SK-N-SH treated with all-trans-retinoic acid at 6 μM for 48 hours (cell line): ENCODE data around the gene CCDC171.

Experiments used
- ATAC-seq: fragments of 200-7000 bp; cut with Tn5 transposase; 3 replicates; pipeline ENCODE4 v1.9.1; 2020; ENCODE audit warnings: mild to moderate bottlenecking, moderate library complexity
- ARNTL ChIP-seq: fragments of 450-650 bp; formaldehyde crosslinking; IDR thresholded peaks from 2 replicates; pipeline ENCODE4 v1.5.0; 2020; ENCODE audit warnings: low read depth, mild to moderate bottlenecking, moderate library complexity, borderline replicate concordance
- CREB5 ChIP-seq: fragments of 250-450 bp; sonication (Bioruptor Pico); IDR thresholded peaks from 2 replicates; pipeline ENCODE4 v1.5.1; 2020; ENCODE audit warnings: low read depth, mild to moderate bottlenecking, moderate library complexity
- CSDC2 ChIP-seq: fragments of 250-450 bp; sonication (Bioruptor Pico); IDR thresholded peaks from 2 replicates; pipeline ENCODE4 v1.5.0; 2020; ENCODE audit warnings: mild to moderate bottlenecking, moderate library complexity
- CSRNP3 ChIP-seq: fragments of 250-450 bp; sonication (Bioruptor Pico); IDR thresholded peaks from 2 replicates; pipeline ENCODE4 v1.5.1; 2021; ENCODE audit warnings: mild to moderate bottlenecking, moderate library complexity
- ESRRG ChIP-seq: fragments of 250-450 bp; sonication (Bioruptor Pico); IDR thresholded peaks from 2 replicates; pipeline ENCODE4 v1.6.1; 2021; ENCODE audit warnings: mild to moderate bottlenecking
- ISL1 ChIP-seq: fragments of 250-450 bp; sonication (Bioruptor Pico); IDR thresholded peaks from 2 replicates; pipeline ENCODE4 v2.1.2; 2022; ENCODE audit warnings: mild to moderate bottlenecking, moderate library complexity
- OSR1 ChIP-seq: fragments of 250-450 bp; sonication (Bioruptor Pico); IDR thresholded peaks from 2 replicates; pipeline ENCODE4 v1.8.0; 2022; ENCODE audit warnings: moderate library complexity, mild to moderate bottlenecking, inconsistent platforms
- PATZ1 ChIP-seq: fragments of 250-450 bp; sonication (Bioruptor Pico); IDR thresholded peaks from 2 replicates; pipeline ENCODE4 v1.8.0; 2020; ENCODE audit warnings: mild to moderate bottlenecking, moderate library complexity, borderline replicate concordance
- POU6F1 ChIP-seq: fragments of 250-450 bp; sonication (Bioruptor Pico); IDR thresholded peaks from 2 replicates; pipeline ENCODE4 v1.8.0; 2021; ENCODE audit warnings: low read depth, mild to moderate bottlenecking, moderate library complexity, borderline replicate concordance
- RARB ChIP-seq: fragments of 250-450 bp; sonication (Bioruptor Pico); IDR thresholded peaks from 2 replicates; pipeline ENCODE4 v1.8.0; 2021; ENCODE audit warnings: mild to moderate bottlenecking, moderate library complexity
- SNAI2 ChIP-seq: fragments of 250-450 bp; sonication (Bioruptor Pico); IDR thresholded peaks from 2 replicates; pipeline ENCODE4 v1.5.0; 2020; ENCODE audit warnings: mild to moderate bottlenecking, moderate library complexity
- TCF4 ChIP-seq: fragments of 250-450 bp; sonication (Bioruptor Pico); IDR thresholded peaks from 2 replicates; pipeline ENCODE4 v1.8.0; 2021; ENCODE audit warnings: mild to moderate bottlenecking, moderate library complexity, borderline replicate concordance
- TOX ChIP-seq: fragments of 250-450 bp; sonication (Bioruptor Pico); IDR thresholded peaks from 2 replicates; pipeline ENCODE4 v1.8.0; 2021; ENCODE audit warnings: mild to moderate bottlenecking, moderate library complexity, borderline replicate concordance
- TSHZ2 ChIP-seq: fragments of 250-450 bp; sonication (Bioruptor Pico); IDR thresholded peaks from 2 replicates; pipeline ENCODE4 v1.5.0; 2020; ENCODE audit warnings: mild to moderate bottlenecking, moderate library complexity
- ZC3H10 ChIP-seq: fragments of 250-450 bp; sonication (Bioruptor Pico); IDR thresholded peaks from 2 replicates; pipeline ENCODE4 v1.5.1; 2021; ENCODE audit warnings: mild to moderate bottlenecking, moderate library complexity
- ZFP3 ChIP-seq: fragments of 250-450 bp; sonication (Bioruptor Pico); IDR thresholded peaks from 2 replicates; pipeline ENCODE4 v1.5.0; 2020; ENCODE audit warnings: mild to moderate bottlenecking, moderate library complexity
- ZFP30 ChIP-seq: fragments of 450-650 bp; formaldehyde crosslinking; IDR thresholded peaks from 2 replicates; pipeline ENCODE4 v1.5.0; 2022; ENCODE audit warnings: mild to moderate bottlenecking, moderate library complexity
- ZNF565 ChIP-seq: fragments of 450-650 bp; formaldehyde crosslinking; conservative IDR thresholded peaks from 2 replicates; pipeline ENCODE4 v1.5.0; 2020; ENCODE audit warnings: low read depth, mild to moderate bottlenecking, moderate library complexity
- ZNF70 ChIP-seq: fragments of 450-650 bp; formaldehyde crosslinking; IDR thresholded peaks from 2 replicates; pipeline ENCODE4 v1.5.0; 2020; ENCODE audit warnings: mild to moderate bottlenecking, moderate library complexity
- ZNF8 ChIP-seq: fragments of 450-650 bp; formaldehyde crosslinking; IDR thresholded peaks from 2 replicates; pipeline ENCODE4 v1.5.0; 2020; ENCODE audit warnings: mild to moderate bottlenecking, moderate library complexity

CCDC171 gene

GRCh38 chr9:16013366-16013765, 460.5 kb downstream of the CCDC171 start:
- TF ChIP-seq CREB5 (CRISPR knock-in tag) = no peak
- no peak for TF ChIP-seq TCF4 (CRISPR knock-in tag)
- TF ChIP-seq ISL1 (CRISPR knock-in tag) = no peak
- TF ChIP-seq ZFP30 (CRISPR knock-in tag) = no peak
- TF ChIP-seq ZNF565 (CRISPR knock-in tag) = no peak
- TF ChIP-seq POU6F1 (CRISPR knock-in tag) = no peak
- no peak for ATAC-seq

- TF ChIP-seq TOX (CRISPR knock-in tag) = no peak
- no peak for TF ChIP-seq ZC3H10 (CRISPR knock-in tag)
- no peak for TF ChIP-seq ESRRG (CRISPR knock-in tag)
- no peak for TF ChIP-seq ZNF70
- no peak for TF ChIP-seq RARB (CRISPR knock-in tag)
- TF ChIP-seq CREB5 (CRISPR knock-in tag) = no peak
- no peak for TF ChIP-seq OSR1 (CRISPR knock-in tag)
- no peak for TF ChIP-seq ZFP30 (CRISPR knock-in tag)
- TF ChIP-seq POU6F1 (CRISPR knock-in tag) = no peak
- TF ChIP-seq ISL1 (CRISPR knock-in tag) = no peak
- no peak for TF ChIP-seq SNAI2 (CRISPR knock-in tag)
- TF ChIP-seq TSHZ2 (CRISPR knock-in tag) = no peak
- no peak for TF ChIP-seq ZNF565 (CRISPR knock-in tag)
- TF ChIP-seq CSRNP3 (CRISPR knock-in tag) = no peak
- TF ChIP-seq TCF4 (CRISPR knock-in tag) = no peak
- TF ChIP-seq CSDC2 = no peak
- TF ChIP-seq PATZ1 (CRISPR knock-in tag) = no peak
- TF ChIP-seq ZFP3 (CRISPR knock-in tag) = no peak
- no peak for TF ChIP-seq ARNTL (CRISPR knock-in tag)
- no peak for TF ChIP-seq ZNF8 (CRISPR knock-in tag)
- TF ChIP-seq, all 23 proteins: peak for 0
- no peak for ATAC-seq
Observed at GRCh38 chr9:16013826-16014225, 461.0 kb downstream of the CCDC171 start.
